ENCODE results near the gene RAVER2.

GRCh38 chr1:64878090-64878489 is 133.2 kb downstream of the RAVER2 start:
- TF ChIP-seq CTCF (conservative IDR thresholded peaks at IDR 0.05 in 1 of 2, IDR thresholded peaks at IDR 0.05 in 1 of 2; ENCODE audit: extremely low read depth in 1 of 2, insufficient read depth in 1 of 2, low read depth in 1 of 2, low read length in 2 of 2) (no peak), EZH2 (IDR thresholded peaks at IDR 0.05; ENCODE audit: borderline replicate concordance, low read length) (no peak)
